MM.1S (cell line): Measurements from ENCODE around the gene CRYBG3.

ENCODE experiments used
- CTCF ChIP-seq: fragments of 300-600 bp; sonication (generic); IDR thresholded peaks from 2 replicates; pipeline ENCODE4 v1.5.1; 2016; ENCODE audit warnings: antibody characterized with exemption, low read length, mixed read lengths
- EZH2 ChIP-seq: fragments of 300-600 bp; sonication (generic); optimal IDR thresholded peaks from 2 replicates; pipeline ENCODE3; 2017; ENCODE audit warnings: low read depth, mild to moderate bottlenecking, antibody characterized with exemption, low read length, mixed read lengths

- TF ChIP-seq EZH2 (no peak), CTCF (no peak)
Measured at GRCh38 chr3:97827741-97828471, 6.1 kb downstream of the CRYBG3 start.
